ENCODE measurements around the gene KCMF1. TPM values are rescaled to one million over a fixed set of nuclear protein-coding genes. Genes with fewer than 3 reads are reported as not detected.
A peak's percentile ranks its signal among the peaks of the same experiment; 100 is the strongest.

KCMF1 gene
- total and polyA plus RNA-seq, 2 of the 13 experiments (the other 11 are each of a cell fraction or from before 2014, with no cell fraction given): 62.1 to 116 TPM

GRCh38 chr2:84970210-84970867, 622 bp upstream of the KCMF1 start (continued):
- TF ChIP-seq, protein P1, sequence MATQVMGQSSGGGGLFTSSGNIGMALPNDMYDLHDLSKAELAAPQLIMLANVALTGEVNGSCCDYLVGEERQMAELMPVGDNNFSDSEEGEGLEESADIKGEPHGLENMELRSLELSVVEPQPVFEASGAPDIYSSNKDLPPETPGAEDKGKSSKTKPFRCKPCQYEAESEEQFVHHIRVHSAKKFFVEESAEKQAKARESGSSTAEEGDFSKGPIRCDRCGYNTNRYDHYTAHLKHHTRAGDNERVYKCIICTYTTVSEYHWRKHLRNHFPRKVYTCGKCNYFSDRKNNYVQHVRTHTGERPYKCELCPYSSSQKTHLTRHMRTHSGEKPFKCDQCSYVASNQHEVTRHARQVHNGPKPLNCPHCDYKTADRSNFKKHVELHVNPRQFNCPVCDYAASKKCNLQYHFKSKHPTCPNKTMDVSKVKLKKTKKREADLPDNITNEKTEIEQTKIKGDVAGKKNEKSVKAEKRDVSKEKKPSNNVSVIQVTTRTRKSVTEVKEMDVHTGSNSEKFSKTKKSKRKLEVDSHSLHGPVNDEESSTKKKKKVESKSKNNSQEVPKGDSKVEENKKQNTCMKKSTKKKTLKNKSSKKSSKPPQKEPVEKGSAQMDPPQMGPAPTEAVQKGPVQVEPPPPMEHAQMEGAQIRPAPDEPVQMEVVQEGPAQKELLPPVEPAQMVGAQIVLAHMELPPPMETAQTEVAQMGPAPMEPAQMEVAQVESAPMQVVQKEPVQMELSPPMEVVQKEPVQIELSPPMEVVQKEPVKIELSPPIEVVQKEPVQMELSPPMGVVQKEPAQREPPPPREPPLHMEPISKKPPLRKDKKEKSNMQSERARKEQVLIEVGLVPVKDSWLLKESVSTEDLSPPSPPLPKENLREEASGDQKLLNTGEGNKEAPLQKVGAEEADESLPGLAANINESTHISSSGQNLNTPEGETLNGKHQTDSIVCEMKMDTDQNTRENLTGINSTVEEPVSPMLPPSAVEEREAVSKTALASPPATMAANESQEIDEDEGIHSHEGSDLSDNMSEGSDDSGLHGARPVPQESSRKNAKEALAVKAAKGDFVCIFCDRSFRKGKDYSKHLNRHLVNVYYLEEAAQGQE (IDR thresholded peaks at IDR 0.05; ENCODE audit: borderline replicate concordance in 1 of 2, low read depth in 1 of 2, low read length in 2 of 2): peak in 1 of 2 experiments; percentile 23; a peak in 1 of 4 replicates
- no peak for TF ChIP-seq MIXL1 (CRISPR knock-in tag; IDR thresholded peaks at IDR 0.05)
- TF ChIP-seq, protein P2, sequence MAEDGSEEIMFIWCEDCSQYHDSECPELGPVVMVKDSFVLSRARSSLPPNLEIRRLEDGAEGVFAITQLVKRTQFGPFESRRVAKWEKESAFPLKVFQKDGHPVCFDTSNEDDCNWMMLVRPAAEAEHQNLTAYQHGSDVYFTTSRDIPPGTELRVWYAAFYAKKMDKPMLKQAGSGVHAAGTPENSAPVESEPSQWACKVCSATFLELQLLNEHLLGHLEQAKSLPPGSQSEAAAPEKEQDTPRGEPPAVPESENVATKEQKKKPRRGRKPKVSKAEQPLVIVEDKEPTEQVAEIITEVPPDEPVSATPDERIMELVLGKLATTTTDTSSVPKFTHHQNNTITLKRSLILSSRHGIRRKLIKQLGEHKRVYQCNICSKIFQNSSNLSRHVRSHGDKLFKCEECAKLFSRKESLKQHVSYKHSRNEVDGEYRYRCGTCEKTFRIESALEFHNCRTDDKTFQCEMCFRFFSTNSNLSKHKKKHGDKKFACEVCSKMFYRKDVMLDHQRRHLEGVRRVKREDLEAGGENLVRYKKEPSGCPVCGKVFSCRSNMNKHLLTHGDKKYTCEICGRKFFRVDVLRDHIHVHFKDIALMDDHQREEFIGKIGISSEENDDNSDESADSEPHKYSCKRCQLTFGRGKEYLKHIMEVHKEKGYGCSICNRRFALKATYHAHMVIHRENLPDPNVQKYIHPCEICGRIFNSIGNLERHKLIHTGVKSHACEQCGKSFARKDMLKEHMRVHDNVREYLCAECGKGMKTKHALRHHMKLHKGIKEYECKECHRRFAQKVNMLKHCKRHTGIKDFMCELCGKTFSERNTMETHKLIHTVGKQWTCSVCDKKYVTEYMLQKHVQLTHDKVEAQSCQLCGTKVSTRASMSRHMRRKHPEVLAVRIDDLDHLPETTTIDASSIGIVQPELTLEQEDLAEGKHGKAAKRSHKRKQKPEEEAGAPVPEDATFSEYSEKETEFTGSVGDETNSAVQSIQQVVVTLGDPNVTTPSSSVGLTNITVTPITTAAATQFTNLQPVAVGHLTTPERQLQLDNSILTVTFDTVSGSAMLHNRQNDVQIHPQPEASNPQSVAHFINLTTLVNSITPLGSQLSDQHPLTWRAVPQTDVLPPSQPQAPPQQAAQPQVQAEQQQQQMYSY (CRISPR knock-in tag; IDR thresholded peaks at IDR 0.05): peak; percentile 35; the same call in 1 of the 2 replicates
- 0 out of 2 replicates have a peak, but pooled peaks have one; percentile 76 for TF ChIP-seq ZNF768 (CRISPR knock-in tag; IDR thresholded peaks at IDR 0.05)
- TF ChIP-seq, protein P3, sequence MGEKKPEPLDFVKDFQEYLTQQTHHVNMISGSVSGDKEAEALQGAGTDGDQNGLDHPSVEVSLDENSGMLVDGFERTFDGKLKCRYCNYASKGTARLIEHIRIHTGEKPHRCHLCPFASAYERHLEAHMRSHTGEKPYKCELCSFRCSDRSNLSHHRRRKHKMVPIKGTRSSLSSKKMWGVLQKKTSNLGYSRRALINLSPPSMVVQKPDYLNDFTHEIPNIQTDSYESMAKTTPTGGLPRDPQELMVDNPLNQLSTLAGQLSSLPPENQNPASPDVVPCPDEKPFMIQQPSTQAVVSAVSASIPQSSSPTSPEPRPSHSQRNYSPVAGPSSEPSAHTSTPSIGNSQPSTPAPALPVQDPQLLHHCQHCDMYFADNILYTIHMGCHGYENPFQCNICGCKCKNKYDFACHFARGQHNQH (CRISPR knock-in tag; IDR thresholded peaks at IDR 0.05): no peak
- 0 out of 2 replicates have a peak, but pooled peaks have one; percentile 38 for TF ChIP-seq CBFB (CRISPR knock-in tag; IDR thresholded peaks at IDR 0.05)
- no peak for TF ChIP-seq ZNF337 (CRISPR knock-in tag; IDR thresholded peaks at IDR 0.05; ENCODE audit: borderline replicate concordance, low read depth)
- TF ChIP-seq AFF4 (CRISPR knock-in tag; IDR thresholded peaks at IDR 0.05): 0 out of 2 replicates have a peak, but pooled peaks have one; percentile 56
- peak; percentile 51; the same call in 1 of the 2 replicates for TF ChIP-seq MXD1 (CRISPR knock-in tag; IDR thresholded peaks at IDR 0.05)
- peak; percentile 93 for TF ChIP-seq CCDC6 (CRISPR knock-in tag; IDR thresholded peaks at IDR 0.05)
- 0 out of 2 replicates have a peak, but pooled peaks have one; percentile 32 for TF ChIP-seq ZBTB26 (CRISPR knock-in tag; IDR thresholded peaks at IDR 0.05; ENCODE audit: borderline replicate concordance)
- peak; percentile 28; the same call in 1 of the 2 replicates for TF ChIP-seq CAMTA2 (CRISPR knock-in tag; IDR thresholded peaks at IDR 0.05; ENCODE audit: borderline replicate concordance)
- TF ChIP-seq HNRNPLL (IDR thresholded peaks at IDR 0.05; ENCODE audit: low read depth, low read length, poor library complexity, severe bottlenecking): peak; percentile 76
